GM12878 (cell line): Measurements from ENCODE around the gene PDZRN4.

Experiments used
- BHLHE40 ChIP-seq, 2 experiments: fragments of 450-650 bp in 1 of 2; IDR thresholded peaks; 2 replicates each; pipeline ENCODE4 v1.6.1; 2011 to 2017; ENCODE audit warnings: low read depth in 2 of 2, borderline replicate concordance in 1 of 2, improper control_type of control experiment in 1 of 2, low read length in 1 of 2, mild to moderate bottlenecking in 1 of 2
- CTCF ChIP-seq, 3 experiments: IDR thresholded peaks in 2 of 3; conservative IDR thresholded peaks in 1 of 3; 2 replicates each; pipeline ENCODE4 v1.5.1; 2011; ENCODE audit warnings: low read depth in 3 of 3, low read length in 3 of 3, mild to moderate bottlenecking in 3 of 3, control low read depth in 2 of 3, moderate library complexity in 2 of 3, inconsistent platforms in 1 of 3, mixed read lengths in 1 of 3; ENCODE audit not compliant: control insufficient read depth in 2 of 3, insufficient read depth in 1 of 3; ENCODE audit errors: extremely low read depth in 1 of 3
- E4F1 ChIP-seq: fragments of 450-650 bp; IDR thresholded peaks from 2 replicates; pipeline ENCODE4 v1.6.1; 2018; ENCODE audit warnings: borderline replicate concordance, mild to moderate bottlenecking; ENCODE audit not compliant: partially characterized antibody
- ESRRA ChIP-seq: IDR thresholded peaks from 2 replicates; pipeline ENCODE4 v1.6.1; 2012; ENCODE audit warnings: mild to moderate bottlenecking, low read length, improper control_type of control experiment
- EZH2 ChIP-seq: IDR thresholded peaks from 2 replicates; pipeline ENCODE4 v1.6.1; 2012; ENCODE audit warnings: low read depth, mild to moderate bottlenecking, control low read depth, inconsistent platforms, low read length, borderline replicate concordance; ENCODE audit not compliant: control insufficient read depth
- JUNB ChIP-seq: IDR thresholded peaks from 2 replicates; pipeline ENCODE4 v1.6.1; 2016; ENCODE audit warnings: antibody characterized with exemption, mild to moderate bottlenecking
- NFYA ChIP-seq: IDR thresholded peaks from 2 replicates; pipeline ENCODE4 v1.6.1; 2011; ENCODE audit warnings: low read depth, mild to moderate bottlenecking, low read length, improper control_type of control experiment, borderline replicate concordance
- POLR2A ChIP-seq: IDR thresholded peaks from 2 replicates; pipeline ENCODE4 v1.6.1; 2011; ENCODE audit warnings: low read depth, mild to moderate bottlenecking, low read length
- POLR2AphosphoS5 ChIP-seq: IDR thresholded peaks from 2 replicates; pipeline ENCODE4 v1.6.1; 2011; ENCODE audit warnings: mild to moderate bottlenecking, low read length, inconsistent platforms
- RUNX3 ChIP-seq: IDR thresholded peaks from 2 replicates; pipeline ENCODE4 v1.6.1; 2012; ENCODE audit warnings: low read length, inconsistent platforms
- SIN3A ChIP-seq: IDR thresholded peaks from 2 replicates; pipeline ENCODE4 v1.6.1; 2012; ENCODE audit warnings: low read depth, low read length, improper control_type of control experiment
- SKIL ChIP-seq: fragments of 450-650 bp; IDR thresholded peaks from 2 replicates; pipeline ENCODE4 v1.6.1; 2017; ENCODE audit warnings: mild to moderate bottlenecking, low read depth, inconsistent platforms; ENCODE audit not compliant: poor library complexity, severe bottlenecking
- SMAD1 ChIP-seq: fragments of 450-650 bp; IDR thresholded peaks from 2 replicates; pipeline ENCODE4 v1.6.1; 2018; ENCODE audit warnings: mild to moderate bottlenecking, low read depth; ENCODE audit not compliant: partially characterized antibody
- SUPT20H ChIP-seq: IDR thresholded peaks from 2 replicates; pipeline ENCODE4 v1.6.1; 2011; ENCODE audit warnings: low read depth, mild to moderate bottlenecking, low read length, moderate library complexity, borderline replicate concordance; ENCODE audit not compliant: control insufficient read depth

- TF ChIP-seq POLR2A (no peak), RUNX3 (no peak), CTCF (IDR thresholded peaks at IDR 0.05 in 2 of 3, conservative IDR thresholded peaks at IDR 0.05 in 1 of 3; ENCODE audit: control insufficient read depth in 2 of 3, extremely low read depth in 1 of 3, insufficient read depth in 1 of 3, low read depth in 3 of 3, low read length in 3 of 3) (no peak), SUPT20H (no peak), NFYA (no peak), SMAD1 (no peak), EZH2 (no peak), JUNB (no peak), ESRRA (no peak), POLR2AphosphoS5 (no peak), SKIL (no peak), BHLHE40 (IDR thresholded peaks at IDR 0.05; ENCODE audit: borderline replicate concordance in 1 of 2, low read depth in 2 of 2, low read length in 1 of 2) (no peak), SIN3A (no peak), E4F1 (no peak)
Observed at GRCh38 chr12:41362510-41362909, 174.4 kb downstream of the PDZRN4 start.
